GM21526 (cell line): ENCODE results near the gene PCDHA4.
"Not testable (repeated sequence)": the region's sequence is repeated elsewhere in the genome, so short reads cannot be mapped to it uniquely, and the experiment has no call there.

ENCODE experiments used
- ATAC-seq: cut with Tn5 transposase; IDR thresholded peaks from one replicate; pipeline ENCODE4 v1.9.1; 2021; ENCODE audit warnings: moderate library complexity; ENCODE audit not compliant: unreplicated experiment, low FRiP score

The PCDHA4 gene

GRCh38 chr5:140821375-140822280 is 14.8 kb downstream of the PCDHA4 start, which contains the start of gene PCDHA5:
Gene PCDHA5 (plus strand): TSS chr5:140821613.
- no peak for ATAC-seq

- no peak for ATAC-seq
Observed at GRCh38 chr5:140822281-140822629, 15.4 kb downstream of the PCDHA4 start.

- ATAC-seq: not testable (repeated sequence)
Observed at GRCh38 chr5:140822969-140823368, 16.1 kb downstream of the PCDHA4 start.

- ATAC-seq: no peak
Observed at GRCh38 chr5:140823475-140823874, 16.6 kb downstream of the PCDHA4 start.

GRCh38 chr5:140827704-140828361 is 21.0 kb downstream of the PCDHA4 start, which contains the start of gene PCDHA6:
Gene PCDHA6 (plus strand): TSS chr5:140827960. CDS start chr5:140828092, 132 bp downstream.
- ATAC-seq: no peak

- no peak for ATAC-seq
Observed at GRCh38 chr5:140828362-140828737, 21.5 kb downstream of the PCDHA4 start.

GRCh38 chr5:140829511-140830501 is 22.9 kb downstream of the PCDHA4 start:
- not testable (repeated sequence) for ATAC-seq

GRCh38 chr5:140833993-140834392 is 27.1 kb downstream of the PCDHA4 start, which contains the start of gene PCDHA7:
Gene PCDHA7 (plus strand): TSS chr5:140834269. CDS start chr5:140834384, 115 bp downstream.
- no peak for ATAC-seq

- ATAC-seq: not testable (repeated sequence)
Observed at GRCh38 chr5:140834439-140835008, 27.7 kb downstream of the PCDHA4 start.

GRCh38 chr5:140835622-140836510 is 29.0 kb downstream of the PCDHA4 start:
- no peak for ATAC-seq

GRCh38 chr5:140840978-140841962 is 34.4 kb downstream of the PCDHA4 start, which contains the start of gene PCDHA8:
Gene PCDHA8 (plus strand): TSS chr5:140841187. CDS start chr5:140841322, 135 bp downstream.
- no peak for ATAC-seq

GRCh38 chr5:140842798-140843733 is 36.2 kb downstream of the PCDHA4 start:
- no peak for ATAC-seq

GRCh38 chr5:140848139-140849102 is 41.6 kb downstream of the PCDHA4 start, which contains the start of gene PCDHA9:
Gene PCDHA9 (plus strand): TSS chr5:140848382. CDS start chr5:140848496, 114 bp downstream.
- ATAC-seq: not testable (repeated sequence)

- not testable (repeated sequence) for ATAC-seq
Observed at GRCh38 chr5:140849831-140850634, 43.2 kb downstream of the PCDHA4 start.
